GM12892 (cell line): ENCODE data around the gene ARSJ. TPM values are rescaled to one million over a fixed set of nuclear protein-coding genes. Genes with fewer than 3 reads are reported as not detected.
"Not testable (repeated sequence)": the region's sequence is repeated elsewhere in the genome, so short reads cannot be mapped to it uniquely, and the experiment has no call there.

Source experiments
- DNase-seq: peaks from one replicate; pipeline ENCODE4 v3.0.0; 2011; ENCODE audit not compliant: insufficient read length
- FAIRE-seq: peaks from 2 replicates; lab custom pipeline; 2011; peaks lifted over from hg19 to GRCh38; lab: Jason Lieb, UNC
- POLR2A ChIP-seq: IDR thresholded peaks from 2 replicates; pipeline ENCODE4 v1.6.1; 2011; ENCODE audit warnings: low read depth, low read length, control low read depth
- POLR2AphosphoS5 ChIP-seq: IDR thresholded peaks from 2 replicates; pipeline ENCODE4 v1.6.1; 2011; ENCODE audit warnings: low read depth, low read length, control low read depth
- TAF1 ChIP-seq: IDR thresholded peaks from 2 replicates; pipeline ENCODE4 v1.6.1; 2011; ENCODE audit warnings: low read depth, mild to moderate bottlenecking, control low read depth, low read length, borderline replicate concordance
- polyA plus RNA-seq: library from polyadenylated mRNA; unstranded; fragments of >200 nt; gene quantifications from one replicate; pipeline ENCODE4 v1.2.1, GENCODE V29; 2012; ENCODE audit warnings: missing spikeins, inconsistent platforms; ENCODE audit not compliant: missing spikeins

ARSJ gene
- polyA plus RNA-seq: not detected

DNA sequence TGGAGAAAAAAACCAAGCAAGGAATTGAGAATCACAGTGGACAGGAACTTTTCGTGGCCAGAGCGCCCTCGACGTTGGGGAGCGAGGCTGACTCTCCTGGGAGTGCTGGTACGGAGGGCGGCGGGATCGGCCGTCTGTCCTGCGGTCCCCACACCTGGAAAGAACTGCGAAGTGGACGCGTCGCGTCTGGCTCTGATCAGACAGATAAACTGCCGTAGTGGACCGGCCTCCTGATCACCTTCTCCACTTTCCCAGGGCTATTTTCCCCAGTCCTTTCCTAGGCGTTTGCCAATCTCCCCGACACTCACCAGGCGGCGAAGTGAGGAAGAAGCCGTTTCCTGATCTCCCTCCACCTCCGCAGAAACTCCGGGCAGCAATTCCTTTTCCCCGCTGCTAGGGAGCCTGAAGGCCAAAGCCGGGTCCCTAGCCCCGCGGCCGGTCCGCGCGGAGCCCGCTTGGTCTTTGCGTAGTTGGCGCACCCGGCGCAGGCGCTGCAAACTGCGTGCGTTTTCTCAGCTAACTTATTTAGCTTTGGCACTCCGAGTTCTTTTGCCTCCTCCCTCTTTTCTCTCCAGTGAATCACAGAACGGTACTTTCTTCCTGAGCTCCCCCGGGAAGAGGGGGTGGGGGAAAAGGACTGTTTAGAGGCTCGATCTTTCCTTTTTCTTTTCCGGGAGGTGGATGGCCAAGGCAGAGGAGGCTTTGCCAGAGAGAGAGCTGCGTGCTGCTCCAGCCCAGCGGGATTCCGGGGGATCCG, at the start of gene ARSJ:
ARSJ (minus strand) TSS at position 500 of the 757 bp plus-strand sequence. CDS start 813 bp downstream, outside the sequence.
- FAIRE-seq (no peak), DNase-seq (no peak)

GRCh38 chr4:114028071-114028470, 48.6 kb upstream of the ARSJ start:
- DNase-seq (no peak), FAIRE-seq (no peak)
- TF ChIP-seq POLR2AphosphoS5: no peak
- no peak for TF ChIP-seq POLR2A
- no peak for TF ChIP-seq TAF1

More for the DNA sequence above, at the start of gene ARSJ:
- no peak for TF ChIP-seq POLR2AphosphoS5
- no peak for TF ChIP-seq POLR2A
- no peak for TF ChIP-seq TAF1

DNA sequence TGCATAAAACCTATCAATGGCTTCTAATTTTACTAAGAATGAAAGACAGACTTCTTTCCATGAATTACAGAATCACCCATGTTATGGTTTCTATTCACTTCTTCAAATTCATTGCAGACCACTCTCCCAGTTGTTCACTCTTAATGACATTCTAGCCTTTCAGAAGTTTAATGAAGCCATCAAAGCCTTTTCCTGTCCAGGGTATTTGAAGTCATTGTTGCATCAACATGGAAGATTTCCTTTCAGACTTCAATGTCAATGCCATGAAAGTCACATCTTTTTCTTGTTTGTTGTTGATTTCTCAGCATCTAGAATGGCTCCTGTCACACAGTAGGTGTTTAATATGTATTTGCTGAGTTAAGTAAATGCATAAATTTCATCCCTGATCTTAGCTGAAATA, 48.1 kb upstream of the ARSJ start:
- DNase-seq (no peak), FAIRE-seq (no peak)
- no peak for TF ChIP-seq TAF1
- no peak for TF ChIP-seq POLR2AphosphoS5
- no peak for TF ChIP-seq POLR2A

DNA sequence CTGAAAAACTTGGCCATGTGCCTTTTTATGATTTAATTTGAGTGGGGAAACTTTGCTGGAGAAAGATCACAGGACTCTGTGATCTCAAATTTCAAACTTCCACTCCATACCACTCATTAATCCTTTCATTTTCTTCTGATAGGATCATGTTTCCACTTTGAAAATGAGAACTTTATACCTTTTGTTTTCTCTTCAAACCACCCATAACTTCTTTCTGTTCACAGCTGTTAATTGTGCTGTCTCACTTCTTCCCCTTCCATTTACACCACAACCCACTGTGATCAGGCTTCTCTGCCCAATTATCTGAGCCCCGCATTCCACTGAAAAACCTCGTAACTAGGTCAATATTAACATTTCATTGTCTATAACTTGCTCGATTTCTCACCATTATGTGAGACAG, 47.0 kb upstream of the ARSJ start:
- no peak for FAIRE-seq
- DNase-seq: no peak
- TF ChIP-seq TAF1 (no peak), POLR2A (no peak), POLR2AphosphoS5 (no peak)

GRCh38 chr4:114025176-114025777, 45.8 kb upstream of the ARSJ start:
- FAIRE-seq: no peak
- DNase-seq: no peak
- TF ChIP-seq TAF1 (no peak), POLR2AphosphoS5 (no peak), POLR2A (no peak)

- DNase-seq (no peak), FAIRE-seq (no peak)
- TF ChIP-seq TAF1 (no peak), POLR2AphosphoS5 (no peak), POLR2A (no peak)
Measured at GRCh38 chr4:114021451-114021850, 42.0 kb upstream of the ARSJ start.

GRCh38 chr4:114019969-114020358, 40.5 kb upstream of the ARSJ start:
- no peak for DNase-seq

GRCh38 chr4:114019276-114019968, 40.0 kb upstream of the ARSJ start:
- FAIRE-seq: no peak
- TF ChIP-seq POLR2A (no peak), POLR2AphosphoS5 (no peak), TAF1 (no peak)
- no peak for DNase-seq

More at GRCh38 chr4:114019969-114020358, 40.5 kb upstream of the ARSJ start:
- TF ChIP-seq TAF1: no peak
- no peak for TF ChIP-seq POLR2AphosphoS5
- no peak for TF ChIP-seq POLR2A
- no peak for FAIRE-seq

- TF ChIP-seq POLR2A: no peak
- TF ChIP-seq TAF1: no peak
- no peak for TF ChIP-seq POLR2AphosphoS5
- DNase-seq (no peak), FAIRE-seq (no peak)
Measured at GRCh38 chr4:114017120-114017917, 37.9 kb upstream of the ARSJ start.

DNA sequence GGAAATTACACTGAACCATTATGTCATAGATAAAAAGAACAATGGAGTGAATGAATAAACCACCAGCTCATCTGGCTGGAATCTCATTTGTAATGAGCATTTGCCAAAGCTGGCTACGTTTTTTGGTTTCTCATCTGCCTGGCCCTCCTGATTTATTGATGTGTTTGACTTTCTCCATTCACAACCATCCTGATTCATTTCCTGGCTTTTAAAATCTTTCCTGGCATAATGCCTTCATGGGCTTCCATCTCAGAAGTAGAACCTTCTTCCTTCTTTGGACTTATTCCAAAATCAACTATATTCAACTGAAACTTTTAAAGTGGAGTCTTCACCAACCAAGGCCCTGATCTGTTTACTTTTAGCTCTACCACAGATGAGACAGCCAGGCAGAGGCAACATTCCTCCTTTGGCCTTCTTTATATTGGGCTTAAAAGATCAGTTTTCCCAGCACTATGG, 36.0 kb upstream of the ARSJ start:
- no peak for DNase-seq
- no peak for FAIRE-seq

GRCh38 chr4:114013201-114013600, 33.8 kb upstream of the ARSJ start:
- DNase-seq, FAIRE-seq: not testable (repeated sequence)

More for the DNA sequence above, 36.0 kb upstream of the ARSJ start:
- TF ChIP-seq TAF1: no peak
- TF ChIP-seq POLR2AphosphoS5: no peak
- no peak for TF ChIP-seq POLR2A
